RWPE1 (cell line): Measurements from ENCODE around the gene LYPD4.

Experiments
- CTCF ChIA-PET: fragments of 350-600 bp; sonication (Branson Sonifier 250); formaldehyde crosslinking; extraction: SDS; loops from one replicate; lab custom pipeline; 2021; lab: Yijun Ruan, JAX
- POLR2A ChIA-PET: fragments of 400-600 bp; formaldehyde crosslinking; extraction: SDS; loops from one replicate; lab custom pipeline; 2020; ENCODE audit warnings: antibody characterized with exemption; ENCODE audit not compliant: low non-redundant PET; lab: Yijun Ruan, JAX
- DNase-seq: peaks from one replicate; pipeline ENCODE4 v3.0.0; 2012; ENCODE audit warnings: low spot score
- H3K27ac ChIP-seq: fragments of 450-650 bp; 2 replicates; pipeline ENCODE4 v1.5.1; 2017
- CTCF ChIP-seq: fragments of 450-650 bp; conservative IDR thresholded peaks from 2 replicates; pipeline ENCODE4 v1.5.1; 2017; ENCODE audit warnings: low read depth, mild to moderate bottlenecking

The LYPD4 gene

GRCh38 chr19:41861846-41862245 lies 17.4 kb upstream of the LYPD4 start:
- CTCF ChIA-PET: no interaction called here
- H3K27ac ChIP-seq: peak overlapping the region; percentile 64
- no peak for TF ChIP-seq CTCF
- no peak for DNase-seq
- POLR2A ChIA-PET: no interaction called here

- POLR2A ChIA-PET: no interaction called here
- DNase-seq: no peak
- H3K27ac ChIP-seq: peak overlapping the region; percentile 91
- TF ChIP-seq CTCF: no peak
- CTCF ChIA-PET: no interaction called here
Measured at GRCh38 chr19:41861116-41861768, 16.8 kb upstream of the LYPD4 start.

- ChIA-PET POLR2A (interaction anchor here (0.8 to 1.4 kb wide), 2 partner anchors 12 to 22 kb away, joined by 4 to 5 read pairs; no protein-coding TSS in a partner anchor), CTCF (interaction anchor here (0.7 kb wide), 1 partner anchor 23 kb away, joined by 3 read pairs; no protein-coding TSS in a partner anchor)
- no peak for DNase-seq
- TF ChIP-seq CTCF: no peak
- H3K27ac ChIP-seq: peak overlapping the region; percentile 91
Measured at GRCh38 chr19:41860419-41861115, 16.1 kb upstream of the LYPD4 start.

- CTCF ChIA-PET: interaction anchor here (0.6 to 1.3 kb wide), 5 partner anchors 8 to 97 kb away, joined by 3 to 4 read pairs (median 3); partner anchors contain the start of genes DMRTC2 and LYPD4
- POLR2A ChIA-PET: interaction anchor here (0.7 to 1.4 kb wide), 4 partner anchors 13 to 171 kb away, joined by 3 to 5 read pairs (median 4); partner anchors contain the start of gene RABAC1
- peak within 1 kb of the TSS; percentile 91 for H3K27ac ChIP-seq
- DNase-seq: peak; percentile 98
- TF ChIP-seq CTCF: peak; percentile 65
Measured at GRCh38 chr19:41859618-41860418, 15.3 kb upstream of the LYPD4 start, which contains the start of gene RPS19. Gene RPS19 (plus strand): TSS chr19:41860255. CDS start chr19:41860775, 520 bp downstream.

- POLR2A ChIA-PET: interaction anchor here (0.7 to 1.2 kb wide), 2 partner anchors 100 to 170 kb away, joined by 3 to 5 read pairs; partner anchors contain the start of gene RABAC1
- peak overlapping the region; percentile 91 for H3K27ac ChIP-seq
- CTCF ChIA-PET: interaction anchor here (0.9 to 1.3 kb wide), 3 partner anchors 14 to 98 kb away, joined by 3 to 4 read pairs (median 3); partner anchors contain the start of genes DMRTC2 and LYPD4
- DNase-seq: no peak
- TF ChIP-seq CTCF: no peak
Measured at GRCh38 chr19:41859213-41859617, 14.7 kb upstream of the LYPD4 start.
